OCI-LY1 (cell line): ENCODE measurements around the gene CDH2.

Source experiments
- EZH2 ChIP-seq: fragments of 200-600 bp; sonication (generic), shearing (Covaris generic); IDR thresholded peaks from 2 replicates; pipeline ENCODE4 v1.8.0; 2017; ENCODE audit warnings: borderline replicate concordance, mixed run types, mild to moderate bottlenecking, antibody characterized with exemption, low read length, moderate library complexity, mixed read lengths
- TF ChIP-seq, protein P1 (sequence below): fragments of 200-600 bp; sonication (generic), shearing (Covaris generic); IDR thresholded peaks from 2 replicates; pipeline ENCODE4 v1.5.1; 2017; ENCODE audit warnings: mild to moderate bottlenecking, antibody characterized with exemption, low read length, moderate library complexity, mixed read lengths

DNA sequence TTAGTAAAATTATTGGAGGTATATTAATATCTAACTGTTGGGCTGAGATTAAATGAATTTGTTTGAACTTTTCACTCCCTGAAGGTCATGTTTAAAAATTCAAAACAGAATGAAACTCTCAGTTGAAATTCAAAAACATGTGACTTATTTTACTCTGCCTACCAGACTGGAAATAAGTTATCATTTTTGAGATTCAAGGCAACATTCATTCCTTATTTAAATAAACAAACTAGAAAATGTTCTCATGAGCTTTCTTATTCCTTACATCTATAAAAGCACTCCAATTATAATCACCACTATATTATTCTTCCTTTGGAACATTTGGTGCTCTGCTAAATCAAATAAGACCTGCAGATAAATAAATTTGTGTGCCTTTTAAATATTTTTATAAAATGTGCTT is 217.8 kb downstream of the CDH2 start:
- TF ChIP-seq, protein P1, sequence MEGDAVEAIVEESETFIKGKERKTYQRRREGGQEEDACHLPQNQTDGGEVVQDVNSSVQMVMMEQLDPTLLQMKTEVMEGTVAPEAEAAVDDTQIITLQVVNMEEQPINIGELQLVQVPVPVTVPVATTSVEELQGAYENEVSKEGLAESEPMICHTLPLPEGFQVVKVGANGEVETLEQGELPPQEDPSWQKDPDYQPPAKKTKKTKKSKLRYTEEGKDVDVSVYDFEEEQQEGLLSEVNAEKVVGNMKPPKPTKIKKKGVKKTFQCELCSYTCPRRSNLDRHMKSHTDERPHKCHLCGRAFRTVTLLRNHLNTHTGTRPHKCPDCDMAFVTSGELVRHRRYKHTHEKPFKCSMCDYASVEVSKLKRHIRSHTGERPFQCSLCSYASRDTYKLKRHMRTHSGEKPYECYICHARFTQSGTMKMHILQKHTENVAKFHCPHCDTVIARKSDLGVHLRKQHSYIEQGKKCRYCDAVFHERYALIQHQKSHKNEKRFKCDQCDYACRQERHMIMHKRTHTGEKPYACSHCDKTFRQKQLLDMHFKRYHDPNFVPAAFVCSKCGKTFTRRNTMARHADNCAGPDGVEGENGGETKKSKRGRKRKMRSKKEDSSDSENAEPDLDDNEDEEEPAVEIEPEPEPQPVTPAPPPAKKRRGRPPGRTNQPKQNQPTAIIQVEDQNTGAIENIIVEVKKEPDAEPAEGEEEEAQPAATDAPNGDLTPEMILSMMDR = no peak
- TF ChIP-seq EZH2 = no peak
